ENCODE measurements around the gene MTHFD1. TPM values are rescaled to one million over a fixed set of nuclear protein-coding genes. Genes with fewer than 3 reads are reported as not detected.

MTHFD1 gene
- total and polyA plus RNA-seq, 9 of the 15 experiments (the other 6 are each of a cell fraction or from before 2014, with no cell fraction given): 66.7 to 158 (median 90.9) TPM

- ChIA-PET POLR2A (interaction anchor here (1.2 to 2.3 kb wide), 2 partner anchors 10 to 20 kb away, joined by 3 to 9 read pairs; no protein-coding TSS in a partner anchor), CTCF (ENCODE audit: low intra/inter-chr PET ratio) (no interaction called here)
- Histone ChIP-seq H3K27me3 (ENCODE audit: control insufficient read depth in 2 of 2, insufficient read depth in 2 of 2, low read length in 2 of 2) (no peaks in the 10 kb centered on the region), H3K9me1 (ENCODE audit: control insufficient read depth, insufficient read depth, low read length) (no peaks in the 10 kb centered on the region), H3K4me1 (replicated peaks in 1 of 2; ENCODE audit: control insufficient read depth in 2 of 2, insufficient read depth in 2 of 2, low read length in 2 of 2) (peaks cover 8 to 9% of the 10 kb centered on the region in 2 experiments; a peak in 4 of 5 replicates), H3K79me2 (ENCODE audit: control insufficient read depth, insufficient read depth, low read length) (no peaks in the 10 kb centered on the region), H3K4me2 (ENCODE audit: insufficient read depth, low read length) (no peak overlapping the region), H3K36me3 (ENCODE audit: control insufficient read depth, insufficient read depth, low read length) (peaks cover 24% of the 10 kb centered on the region; the same call in 2 of the 3 replicates), H3K9me3 (replicated peaks; ENCODE audit: control insufficient read depth, insufficient read depth, low read depth, low read length) (no peaks in the 10 kb centered on the region), H3K27ac (ENCODE audit: extremely low read depth, low read depth, low read length) (no peak overlapping the region), H3K9ac (ENCODE audit: insufficient read depth in 1 of 2, low read depth in 2 of 2, low read length in 2 of 2) (no peak overlapping the region), H2AFZ (ENCODE audit: low read depth, low read length) (no peak overlapping the region), H3K4me3 (no peak overlapping the region), H4K20me1 (replicated peaks; ENCODE audit: control insufficient read depth, insufficient read depth, low read length) (no peaks in the 10 kb centered on the region; the same call in 1 of the 2 replicates)
- FAIRE-seq (no peak), ATAC-seq (no peak), DNase-seq (ENCODE audit: extremely low read depth in 1 of 4, low spot score in 3 of 4) (no peak)
- TF ChIP-seq ZNF764 (CRISPR knock-in tag; IDR thresholded peaks at IDR 0.05; ENCODE audit: low read depth): no peak
- no peak for TF ChIP-seq PTTG1 (tag; IDR thresholded peaks at IDR 0.05; ENCODE audit: low read depth)
- TF ChIP-seq KHSRP (IDR thresholded peaks at IDR 0.05): no peak
- TF ChIP-seq CAMTA2 (CRISPR knock-in tag; conservative IDR thresholded peaks at IDR 0.05): no peak
- TF ChIP-seq GABPB1 (CRISPR knock-in tag; IDR thresholded peaks at IDR 0.05): no peak
- intact Hi-C loops (cut with micrococcal nuclease) (no loop called here), in situ Hi-C loops (cut with MboI) (loop anchor here (10.0 kb wide), 1 partner anchor 118 kb away; no protein-coding TSS in a partner anchor)
- BruUV-seq (replicated peaks): no TSS peak
- WGBS (ENCODE audit: insufficient coverage, low coverage, missing lambda C conversion rate): 79% methylated on average over 2 of the region's 2 CpGs
These were observed 75.0 kb downstream of the MTHFD1 start for GRCh38 chr14:64463195-64463594.

GRCh38 chr14:64463873-64464272 is 75.7 kb downstream of the MTHFD1 start:
- ATAC-seq: no peak
- Histone ChIP-seq H3K9ac (ENCODE audit: insufficient read depth in 1 of 2, low read depth in 2 of 2, low read length in 2 of 2) (no peak overlapping the region), H3K27ac (ENCODE audit: extremely low read depth, low read depth, low read length) (no peak overlapping the region), H3K9me3 (replicated peaks; ENCODE audit: control insufficient read depth, insufficient read depth, low read depth, low read length) (no peaks in the 10 kb centered on the region), H3K36me3 (ENCODE audit: control insufficient read depth, insufficient read depth, low read length) (peaks cover 17% of the 10 kb centered on the region; the same call in 2 of the 3 replicates), H4K20me1 (replicated peaks; ENCODE audit: control insufficient read depth, insufficient read depth, low read length) (no peaks in the 10 kb centered on the region; the same call in 1 of the 2 replicates), H3K4me2 (ENCODE audit: insufficient read depth, low read length) (no peak overlapping the region), H2AFZ (ENCODE audit: low read depth, low read length) (no peak overlapping the region), H3K9me1 (ENCODE audit: control insufficient read depth, insufficient read depth, low read length) (no peaks in the 10 kb centered on the region), H3K79me2 (ENCODE audit: control insufficient read depth, insufficient read depth, low read length) (no peaks in the 10 kb centered on the region), H3K4me3 (no peak overlapping the region), H3K4me1 (replicated peaks in 1 of 2; ENCODE audit: control insufficient read depth in 2 of 2, insufficient read depth in 2 of 2, low read length in 2 of 2) (peaks cover 8 to 9% of the 10 kb centered on the region in 2 experiments; a peak in 4 of 5 replicates), H3K27me3 (ENCODE audit: control insufficient read depth in 2 of 2, insufficient read depth in 2 of 2, low read length in 2 of 2) (no peaks in the 10 kb centered on the region)
- 83% methylated on average over 6 of the region's 6 CpGs for WGBS (ENCODE audit: insufficient coverage, low coverage, missing lambda C conversion rate)
- DNase-seq (ENCODE audit: extremely low read depth in 1 of 4, low spot score in 3 of 4): no peak
- intact Hi-C loops (cut with micrococcal nuclease): no loop called here
- in situ Hi-C loops (cut with MboI): loop anchor here (10.0 kb wide), 1 partner anchor 119 kb away; no protein-coding TSS in a partner anchor
- ChIA-PET CTCF (ENCODE audit: low intra/inter-chr PET ratio) (no interaction called here), POLR2A (interaction anchor here (0.6 to 2.3 kb wide), 5 partner anchors 8 to 34 kb away, joined by 3 to 9 read pairs (median 3); no protein-coding TSS in a partner anchor)
- BruUV-seq (replicated peaks): no TSS peak
- FAIRE-seq: no peak
- no peak for TF ChIP-seq RUNX1 (IDR thresholded peaks at IDR 0.05; ENCODE audit: low read depth)
- TF ChIP-seq PURB (CRISPR knock-in tag; IDR thresholded peaks at IDR 0.05; ENCODE audit: low read depth): no peak
- TF ChIP-seq FOXJ3 (CRISPR knock-in tag; IDR thresholded peaks at IDR 0.05): no peak
- no peak for TF ChIP-seq KLF1 (tag; IDR thresholded peaks at IDR 0.05)
- no peak for TF ChIP-seq ETS1 (conservative IDR thresholded peaks at IDR 0.05; ENCODE audit: control insufficient read depth, low read depth, low read length)
- no peak for TF ChIP-seq MBD2 (IDR thresholded peaks at IDR 0.05; ENCODE audit: borderline replicate concordance, low read depth)
- no peak for TF ChIP-seq HES1 (IDR thresholded peaks at IDR 0.05; ENCODE audit: low read depth)
- no peak for TF ChIP-seq ZNF77 (CRISPR knock-in tag; IDR thresholded peaks at IDR 0.05)
- TF ChIP-seq CGGBP1 (CRISPR knock-in tag; IDR thresholded peaks at IDR 0.05): no peak
- TF ChIP-seq CHD1 (IDR thresholded peaks at IDR 0.05; ENCODE audit: low read length): no peak
- TF ChIP-seq U2AF2 (optimal IDR thresholded peaks at IDR 0.05; ENCODE audit: low read depth, low read length): no peak
- no peak for TF ChIP-seq ZNF316 (IDR thresholded peaks at IDR 0.05)
